Activated CD4-positive, CD25-positive, alpha-beta regulatory T cell treated with anti-CD3 and anti-CD28 coated beads, Interleukin-2, amount 50 U/mL, for 24 hours (primary cell): Measurements from ENCODE around the gene TBX5.

ENCODE experiments used
- ATAC-seq, 2 donors: fragments of 150-1000 bp; cut with Tn5 transposase; one replicate each; pipeline ENCODE4 v1.10.0; 2021; ENCODE audit warnings: mild to moderate bottlenecking in 1 of 2, moderate library complexity in 1 of 2

TBX5 gene

GRCh38 chr12:114430306-114430705 is 24.4 kb upstream of the TBX5 start:
- ATAC-seq: no peak

- ATAC-seq: no peak
These were observed 19.2 kb upstream of the TBX5 start for GRCh38 chr12:114425031-114425626.

GRCh38 chr12:114420944-114421335 is 15.0 kb upstream of the TBX5 start:
- ATAC-seq: no peak

GRCh38 chr12:114420182-114420943 is 14.4 kb upstream of the TBX5 start:
- no peak for ATAC-seq

- ATAC-seq: no peak
These were observed 10.1 kb upstream of the TBX5 start for GRCh38 chr12:114416028-114416427.

- no peak for ATAC-seq
These were observed 9.6 kb upstream of the TBX5 start for GRCh38 chr12:114415525-114415868.

- ATAC-seq: peak in 1 of 2 donors; percentile 7
These were observed 9.1 kb upstream of the TBX5 start for GRCh38 chr12:114414866-114415524.

GRCh38 chr12:114414031-114414865 is 8.3 kb upstream of the TBX5 start:
- no peak for ATAC-seq

GRCh38 chr12:114412825-114413749 is 7.1 kb upstream of the TBX5 start:
- no peak for ATAC-seq

GRCh38 chr12:114412307-114412706 is 6.4 kb upstream of the TBX5 start:
- no peak for ATAC-seq

GRCh38 chr12:114411071-114411837 is 5.3 kb upstream of the TBX5 start:
- no peak for ATAC-seq

GRCh38 chr12:114409852-114410600 is 4.1 kb upstream of the TBX5 start:
- no peak for ATAC-seq

GRCh38 chr12:114408886-114409851 is 3.2 kb upstream of the TBX5 start:
- no peak for ATAC-seq

- no peak for ATAC-seq
These were observed 2.5 kb upstream of the TBX5 start for GRCh38 chr12:114408471-114408885.

- no peak for ATAC-seq
These were observed 2.0 kb upstream of the TBX5 start for GRCh38 chr12:114407842-114408411.

GRCh38 chr12:114406984-114407841 is 1.3 kb upstream of the TBX5 start:
- no peak for ATAC-seq

GRCh38 chr12:114406316-114406983 is 506 bp upstream of the TBX5 start:
- no peak for ATAC-seq
